ENCODE measurements around the gene HNMT. TPM values are rescaled to one million over a fixed set of nuclear protein-coding genes. Genes with fewer than 3 reads are reported as not detected.

Gene HNMT
- total RNA-seq, 4 donors from 2014 or later = 7.6 to 21.5 (median 8.8) TPM

GRCh38 chr2:138058427-138058826, 94.2 kb downstream of the HNMT start:
- no peaks in the 10 kb centered on the region for H3K36me3 ChIP-seq
- TF ChIP-seq POLR2A (IDR thresholded peaks at IDR 0.05) (no peak), CTCF (IDR thresholded peaks at IDR 0.05 in 4 of 5, conservative IDR thresholded peaks at IDR 0.05 in 1 of 5) (no peak)
- no peaks in the 10 kb centered on the region for H3K9me3 ChIP-seq
- in situ Hi-C loops (cut with MboI; ENCODE audit: low sequenced_read_pairs in 4 of 4) = no loop called here
- H3K27me3 ChIP-seq = no peaks in the 10 kb centered on the region
- peaks cover 0 to 3% of the 10 kb centered on the region in 2 donors for H3K4me1 ChIP-seq
- no peak overlapping the region for H3K4me3 ChIP-seq
- no peak overlapping the region for H3K27ac ChIP-seq
- intact Hi-C loops (cut with DNase I; ENCODE audit: low total_unique reads) = no loop called here
- DNase-seq (no peak), ATAC-seq (no peak)

- no peak overlapping the region for H3K27ac ChIP-seq
- no peaks in the 10 kb centered on the region for H3K27me3 ChIP-seq
- in situ Hi-C loops (cut with MboI; ENCODE audit: low sequenced_read_pairs in 4 of 4) = no loop called here
- no peaks in the 10 kb centered on the region for H3K36me3 ChIP-seq
- intact Hi-C loops (cut with DNase I; ENCODE audit: low total_unique reads) = no loop called here
- no peak for TF ChIP-seq POLR2A (IDR thresholded peaks at IDR 0.05)
- no peak for TF ChIP-seq CTCF (IDR thresholded peaks at IDR 0.05 in 4 of 5, conservative IDR thresholded peaks at IDR 0.05 in 1 of 5)
- H3K4me1 ChIP-seq = peaks cover 0 to 3% of the 10 kb centered on the region in 2 donors
- ATAC-seq (no peak), DNase-seq (no peak)
- no peak overlapping the region for H3K4me3 ChIP-seq
- H3K9me3 ChIP-seq = no peaks in the 10 kb centered on the region
Observed at GRCh38 chr2:138059487-138060300, 95.4 kb downstream of the HNMT start.

GRCh38 chr2:138060301-138060635, 96.0 kb downstream of the HNMT start:
- no peaks in the 10 kb centered on the region for H3K9me3 ChIP-seq
- in situ Hi-C loops (cut with MboI; ENCODE audit: low sequenced_read_pairs in 4 of 4) = no loop called here
- H3K27ac ChIP-seq = no peak overlapping the region
- DNase-seq (peak in 1 of 2 donors; percentile 35), ATAC-seq (no peak)
- intact Hi-C loops (cut with DNase I; ENCODE audit: low total_unique reads) = no loop called here
- H3K36me3 ChIP-seq = no peaks in the 10 kb centered on the region
- H3K4me3 ChIP-seq = no peak overlapping the region
- peaks cover 0 to 3% of the 10 kb centered on the region in 2 donors for H3K4me1 ChIP-seq
- TF ChIP-seq CTCF (IDR thresholded peaks at IDR 0.05 in 4 of 5, conservative IDR thresholded peaks at IDR 0.05 in 1 of 5) (no peak), POLR2A (IDR thresholded peaks at IDR 0.05) (no peak)
- no peaks in the 10 kb centered on the region for H3K27me3 ChIP-seq

- no peaks in the 10 kb centered on the region for H3K36me3 ChIP-seq
- no peak overlapping the region for H3K27ac ChIP-seq
- H3K4me3 ChIP-seq = no peak overlapping the region
- H3K4me1 ChIP-seq = peaks cover 0 to 3% of the 10 kb centered on the region in 2 donors
- ATAC-seq = no peak
- in situ Hi-C loops (cut with MboI; ENCODE audit: low sequenced_read_pairs in 4 of 4) (no loop called here), intact Hi-C loops (cut with DNase I; ENCODE audit: low total_unique reads) (no loop called here)
- DNase-seq = no peak
- TF ChIP-seq POLR2A (IDR thresholded peaks at IDR 0.05) = no peak
- no peak for TF ChIP-seq CTCF (IDR thresholded peaks at IDR 0.05 in 4 of 5, conservative IDR thresholded peaks at IDR 0.05 in 1 of 5)
- H3K27me3 ChIP-seq = no peaks in the 10 kb centered on the region
- no peaks in the 10 kb centered on the region for H3K9me3 ChIP-seq
Observed at GRCh38 chr2:138061961-138062360, 97.7 kb downstream of the HNMT start.

Data from gastrocnemius medialis (tissue), 4 donors.